Activated CD8-positive, alpha-beta memory T cell treated with anti-CD3 and anti-CD28 coated beads for 24 hours (primary cell): ENCODE data around the gene FOXC1.

ENCODE experiments used
- DNase-seq: peaks from one replicate; pipeline ENCODE4 v3.0.0-alpha.2; 2020

Gene FOXC1

GRCh38 chr6:1645466-1646185 is 35.9 kb downstream of the FOXC1 start:
- no peak for DNase-seq

- DNase-seq, result no peak
These were observed 41.6 kb downstream of the FOXC1 start for GRCh38 chr6:1651362-1651761.

DNA sequence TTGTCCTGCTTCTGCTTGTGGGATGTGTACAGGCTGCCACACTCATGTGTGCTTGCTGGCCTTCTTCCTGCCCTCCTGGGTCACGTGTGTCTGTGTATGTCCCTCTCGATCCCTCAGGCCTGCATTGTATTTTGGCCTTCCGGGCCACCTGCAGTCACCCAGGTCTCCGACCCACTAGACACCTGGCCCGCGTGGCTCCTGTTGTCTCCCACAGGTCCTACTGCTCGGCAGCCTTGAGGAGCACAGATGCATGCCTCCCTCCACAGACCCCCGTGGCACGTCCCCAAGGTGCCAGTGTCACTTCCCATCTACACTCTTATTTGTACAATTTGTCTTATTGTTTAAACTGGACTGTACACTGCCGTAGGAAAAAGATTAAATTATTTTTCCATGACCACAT is 43.1 kb downstream of the FOXC1 start:
- DNase-seq, result no peak

DNA sequence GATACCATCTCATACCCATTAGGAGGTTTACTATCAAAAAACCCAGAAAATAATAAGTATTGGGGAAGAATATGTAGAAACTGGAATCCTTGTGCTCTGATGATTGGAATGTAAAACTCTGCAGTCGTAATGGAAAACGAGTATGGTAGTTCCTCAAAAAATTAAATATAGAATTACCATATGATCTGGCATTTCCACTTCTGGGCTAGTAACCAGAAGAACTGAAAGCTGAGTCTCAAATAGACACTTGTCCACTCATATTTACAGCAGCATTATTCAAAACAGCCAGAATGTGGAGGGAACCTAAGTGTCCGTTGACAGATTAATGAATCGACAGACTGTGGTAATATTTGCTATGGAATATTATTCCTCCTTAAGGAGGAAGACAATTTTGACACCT is 44.3 kb downstream of the FOXC1 start:
- DNase-seq, result no peak

DNA sequence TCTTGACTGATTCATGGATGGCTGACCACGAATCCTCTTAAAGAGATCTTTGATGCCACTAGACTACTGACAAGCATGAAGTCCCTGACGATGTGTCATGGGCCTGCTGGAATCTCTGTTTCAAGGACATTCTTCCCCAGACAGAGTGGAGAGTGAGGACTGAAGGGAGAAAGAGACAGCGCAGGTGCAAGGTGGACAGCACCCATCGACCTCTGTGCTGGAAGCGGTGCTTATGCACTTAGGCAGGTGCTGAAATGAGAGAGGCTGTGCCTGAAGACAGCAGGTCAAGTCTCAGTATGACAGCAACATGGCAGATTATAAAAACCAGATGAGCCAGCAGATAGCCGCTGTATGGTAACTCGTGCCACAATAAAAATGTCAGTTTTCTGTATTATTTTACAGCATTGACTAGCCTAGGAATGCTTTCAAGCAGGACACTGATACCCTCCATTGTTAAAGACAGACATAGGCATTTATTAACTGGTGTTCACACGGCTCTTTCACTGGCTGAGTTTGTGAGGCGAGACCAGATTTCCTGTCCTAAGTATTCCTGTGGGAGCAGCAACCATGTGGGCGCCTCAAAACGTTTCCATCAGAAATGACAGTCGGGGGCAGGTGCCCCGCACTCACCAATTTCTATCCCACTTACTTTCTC is 47.5 kb downstream of the FOXC1 start:
- DNase-seq, result no peak

DNA sequence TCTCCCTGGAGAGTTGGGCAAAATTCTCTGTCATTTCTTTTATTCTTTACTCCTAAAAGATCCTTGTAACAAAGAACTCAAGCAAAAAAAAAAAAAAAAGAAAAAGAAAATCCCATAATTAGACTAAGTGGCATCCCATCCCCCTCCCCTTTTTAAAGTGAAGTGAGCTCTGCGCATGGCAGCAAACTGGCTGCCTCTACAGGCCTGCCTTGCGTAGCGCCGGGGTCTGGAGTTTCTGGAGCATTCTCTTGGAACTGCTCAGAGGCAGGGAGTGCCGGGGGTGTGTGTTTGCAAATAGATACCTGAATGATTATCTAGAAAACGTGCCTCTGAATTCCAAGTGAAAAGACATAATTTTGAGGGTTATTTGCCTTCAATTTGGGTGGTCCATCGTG is 48.1 kb downstream of the FOXC1 start:
- no peak for DNase-seq

GRCh38 chr6:1658212-1659005 is 48.7 kb downstream of the FOXC1 start:
- DNase-seq, result no peak

GRCh38 chr6:1659816-1660215 is 50.1 kb downstream of the FOXC1 start:
- no peak for DNase-seq

- DNase-seq, result no peak
These were observed 52.8 kb downstream of the FOXC1 start for GRCh38 chr6:1662534-1662933.
